Esophagus muscularis mucosa (tissue), 4 donors: ENCODE data around the gene ETV1. TPM values are rescaled to one million over a fixed set of nuclear protein-coding genes. Genes with fewer than 3 reads are reported as not detected.

Source experiments
- DNase-seq: peaks from one replicate; pipeline ENCODE4 v3.0.0-alpha.2; 2017; ENCODE audit errors: extremely low spot score
- H3K27ac ChIP-seq, 4 donors: fragments of 200-600 bp; sonication (generic); replicated peaks in 1 of 4; 1 replicate in 3 of 4; 2 replicates in 1 of 4; pipeline ENCODE4 v1.5.1; 2016 to 2019; ENCODE audit warnings: mild to moderate bottlenecking in 1 of 4
- H3K27me3 ChIP-seq, 4 donors: fragments of 200-600 bp; sonication (generic); one replicate each; pipeline versions ENCODE4 v1.5.1 to v1.6.0; 2016 to 2019
- H3K36me3 ChIP-seq, 4 donors: fragments of 200-600 bp; sonication (generic); one replicate each; pipeline ENCODE4 v1.5.1; 2016 to 2019
- H3K4me1 ChIP-seq, 4 donors: fragments of 200-600 bp; sonication (generic); one replicate each; pipeline ENCODE4 v1.5.1; 2016 to 2019
- H3K4me3 ChIP-seq, 4 donors: fragments of 200-600 bp; sonication (generic); 1 replicate in 2 of 4; 2 replicates in 2 of 4; pipeline ENCODE4 v1.5.1; 2016 to 2019; ENCODE audit warnings: mild to moderate bottlenecking in 4 of 4, moderate library complexity in 1 of 4
- H3K9me3 ChIP-seq, 4 donors: fragments of 200-600 bp; sonication (generic); 1 replicate in 3 of 4; 2 replicates in 1 of 4; pipeline ENCODE4 v1.5.1; 2016 to 2019
- CTCF ChIP-seq, 3 experiments: fragments of 200-600 bp in 2 of 3; fragments of 450-650 bp in 1 of 3; sonication (generic) in 2 of 3; IDR thresholded peaks; one replicate each; pipeline ENCODE4 v1.5.1; 2017 to 2019; ENCODE audit warnings: antibody characterized with exemption in 3 of 3, mild to moderate bottlenecking in 2 of 3, moderate library complexity in 1 of 3
- EP300 ChIP-seq: sonication (generic); formaldehyde crosslinking; IDR thresholded peaks from one replicate; pipeline ENCODE4 v1.6.1; 2017; ENCODE audit warnings: antibody characterized with exemption
- POLR2A ChIP-seq: fragments of 450-650 bp; IDR thresholded peaks from one replicate; pipeline ENCODE4 v1.6.1; 2017; ENCODE audit warnings: antibody characterized with exemption, moderate library complexity, mild to moderate bottlenecking, low read depth
- POLR2AphosphoS5 ChIP-seq, 2 donors: sonication (generic); formaldehyde crosslinking; IDR thresholded peaks; one replicate each; pipeline ENCODE4 v1.6.1; 2017; ENCODE audit warnings: antibody characterized with exemption in 2 of 2
- WGBS: methylation state at CpG from one replicate; pipeline ENCODE4 v1.1.5; 2018; 5-methylcytosine and 5-hydroxymethylcytosine counted together
- intact Hi-C: fragments of 100-400 bp; cut with DNase I; formaldehyde crosslinking; loops from one replicate; pipeline ENCODE4 v1.15.1; 2023
- small RNA-seq, 3 donors: library from RNA; depleted of rRNA; stranded (forward); fragments of <200 nt; gene quantifications; one replicate each; pipeline ENCODE3, GENCODE V24; 2016
- total RNA-seq, 4 donors: library from RNA; depleted of rRNA; stranded (reverse); fragments of >200 nt; gene quantifications; one replicate each; pipeline versions ENCODE4 v1.1.0 to v1.2.1, GENCODE V29; 2016

The ETV1 gene
- total RNA-seq, 4 donors from 2014 or later = 7.1 to 16.5 (median 14.1) TPM

GRCh38 chr7:13844954-13845353, 144.5 kb downstream of the ETV1 start:
- 92% methylated on average over 2 of the region's 2 CpGs for WGBS
- intact Hi-C loops = no loop called here
- peaks cover 0 to 18% (median 10%) of the 10 kb centered on the region in 4 donors for H3K4me1 ChIP-seq
- TF ChIP-seq POLR2A (no peak), POLR2AphosphoS5 (IDR thresholded peaks at IDR 0.05) (no peak), CTCF (IDR thresholded peaks at IDR 0.05) (no peak), EP300 (no peak)
- no peaks in the 10 kb centered on the region for H3K36me3 ChIP-seq
- no peaks in the 10 kb centered on the region for H3K27me3 ChIP-seq
- DNase-seq = no peak
- no peak overlapping the region for H3K4me3 ChIP-seq
- H3K27ac ChIP-seq = no peak overlapping the region
- no peaks in the 10 kb centered on the region for H3K9me3 ChIP-seq

DNA sequence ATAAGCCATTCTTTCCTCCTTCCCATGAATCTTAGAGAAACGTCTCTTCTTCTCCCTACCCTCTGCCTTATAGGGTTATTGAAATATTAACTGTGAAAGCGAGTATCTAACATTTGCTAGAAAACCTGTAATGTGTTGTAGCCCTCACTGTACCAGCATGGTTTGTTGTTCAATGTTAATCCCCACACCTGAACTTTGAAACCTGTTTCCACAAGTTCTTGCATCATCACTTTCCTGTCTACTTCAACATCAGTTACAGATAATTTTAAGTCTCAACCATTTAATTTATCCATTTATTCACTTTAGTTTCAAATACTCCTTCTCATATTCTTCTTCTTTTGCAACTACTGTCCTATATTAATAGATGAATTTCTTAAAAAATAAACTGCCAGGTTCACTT, 148.2 kb downstream of the ETV1 start:
- no peak overlapping the region for H3K27ac ChIP-seq
- intact Hi-C loops = no loop called here
- 93% methylated on average over 2 of the region's 2 CpGs for WGBS

More for the DNA sequence above, 148.2 kb downstream of the ETV1 start:
- Histone ChIP-seq H3K9me3 (no peaks in the 10 kb centered on the region), H3K4me1 (no peaks in the 10 kb centered on the region), H3K36me3 (no peaks in the 10 kb centered on the region), H3K4me3 (no peak overlapping the region), H3K27me3 (no peaks in the 10 kb centered on the region)
- TF ChIP-seq POLR2A (no peak), EP300 (no peak), CTCF (IDR thresholded peaks at IDR 0.05) (no peak)
- DNase-seq = no peak

Small RNA genes lying within 50 kb of the gene (small RNA-seq; reads per million reads assigned to genes)
- 0 reads per million in 3 donors for gene RF00019
